Measurements from ENCODE around the gene MACROD2.

MACROD2 gene

DNA sequence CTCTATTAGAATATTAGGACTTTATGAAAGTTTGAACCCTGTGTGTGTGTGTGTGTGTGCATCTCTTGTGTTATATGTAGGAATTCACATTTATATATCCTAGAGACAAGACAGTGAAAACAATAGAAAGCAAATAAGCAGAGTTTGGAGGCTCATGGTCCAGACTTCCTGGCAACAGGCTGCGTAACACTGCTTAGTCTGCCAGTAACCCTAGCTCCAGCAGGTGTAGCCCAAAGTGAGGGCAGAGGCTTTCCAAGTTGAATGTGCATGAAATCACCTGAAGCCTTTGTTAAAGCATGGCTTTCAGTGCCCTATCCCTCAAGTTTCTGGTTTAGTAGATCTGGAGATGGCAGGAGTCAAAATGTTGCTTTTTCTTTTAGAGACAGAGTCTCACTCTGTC is 2008.0 kb downstream of the MACROD2 start:
- ChIA-PET POLR2A (interaction anchor here (0.6 kb wide), 1 partner anchor 375 kb away, joined by 3 read pairs; no protein-coding TSS in a partner anchor), CTCF (no interaction called here)

More for the DNA sequence above, 2008.0 kb downstream of the MACROD2 start:
- Histone ChIP-seq H3K4me3 (ENCODE audit: low read depth, low read length) (no peak overlapping the region), H3K9me3 (ENCODE audit: control insufficient read depth, insufficient read depth, low read depth, low read length) (no peaks in the 10 kb centered on the region), H3K4me1 (ENCODE audit: control insufficient read depth, insufficient read depth, low read length) (no peaks in the 10 kb centered on the region), H3K27ac (ENCODE audit: extremely low read depth, low read depth, low read length) (no peak overlapping the region), H3K36me3 (ENCODE audit: control insufficient read depth in 2 of 2, insufficient read depth in 1 of 2, low read length in 2 of 2) (no peaks in the 10 kb centered on the region)
- no peak for TF ChIP-seq ZBTB6 (tag by site-specific recombination; IDR thresholded peaks at IDR 0.05)
- TF ChIP-seq GLIS1 (tag by site-specific recombination; IDR thresholded peaks at IDR 0.05): no peak
- no peak for TF ChIP-seq ZIC2 (tag by site-specific recombination; IDR thresholded peaks at IDR 0.05)
- TF ChIP-seq ZNF433 (tag by site-specific recombination; IDR thresholded peaks at IDR 0.05; ENCODE audit: low read depth): no peak
- TF ChIP-seq KLF9 (tag by site-specific recombination; IDR thresholded peaks at IDR 0.05; ENCODE audit: low read depth): no peak
- TF ChIP-seq ZNF157 (tag by site-specific recombination; IDR thresholded peaks at IDR 0.05): no peak
- no peak for TF ChIP-seq GLI4 (tag by site-specific recombination; IDR thresholded peaks at IDR 0.05)
- no peak for TF ChIP-seq ZNF174 (tag by site-specific recombination; IDR thresholded peaks at IDR 0.05)
- no peak for TF ChIP-seq ZNF121 (tag by site-specific recombination; IDR thresholded peaks at IDR 0.05)
- TF ChIP-seq ZNF48 (tag by site-specific recombination; IDR thresholded peaks at IDR 0.05): no peak
- TF ChIP-seq, protein P1, sequence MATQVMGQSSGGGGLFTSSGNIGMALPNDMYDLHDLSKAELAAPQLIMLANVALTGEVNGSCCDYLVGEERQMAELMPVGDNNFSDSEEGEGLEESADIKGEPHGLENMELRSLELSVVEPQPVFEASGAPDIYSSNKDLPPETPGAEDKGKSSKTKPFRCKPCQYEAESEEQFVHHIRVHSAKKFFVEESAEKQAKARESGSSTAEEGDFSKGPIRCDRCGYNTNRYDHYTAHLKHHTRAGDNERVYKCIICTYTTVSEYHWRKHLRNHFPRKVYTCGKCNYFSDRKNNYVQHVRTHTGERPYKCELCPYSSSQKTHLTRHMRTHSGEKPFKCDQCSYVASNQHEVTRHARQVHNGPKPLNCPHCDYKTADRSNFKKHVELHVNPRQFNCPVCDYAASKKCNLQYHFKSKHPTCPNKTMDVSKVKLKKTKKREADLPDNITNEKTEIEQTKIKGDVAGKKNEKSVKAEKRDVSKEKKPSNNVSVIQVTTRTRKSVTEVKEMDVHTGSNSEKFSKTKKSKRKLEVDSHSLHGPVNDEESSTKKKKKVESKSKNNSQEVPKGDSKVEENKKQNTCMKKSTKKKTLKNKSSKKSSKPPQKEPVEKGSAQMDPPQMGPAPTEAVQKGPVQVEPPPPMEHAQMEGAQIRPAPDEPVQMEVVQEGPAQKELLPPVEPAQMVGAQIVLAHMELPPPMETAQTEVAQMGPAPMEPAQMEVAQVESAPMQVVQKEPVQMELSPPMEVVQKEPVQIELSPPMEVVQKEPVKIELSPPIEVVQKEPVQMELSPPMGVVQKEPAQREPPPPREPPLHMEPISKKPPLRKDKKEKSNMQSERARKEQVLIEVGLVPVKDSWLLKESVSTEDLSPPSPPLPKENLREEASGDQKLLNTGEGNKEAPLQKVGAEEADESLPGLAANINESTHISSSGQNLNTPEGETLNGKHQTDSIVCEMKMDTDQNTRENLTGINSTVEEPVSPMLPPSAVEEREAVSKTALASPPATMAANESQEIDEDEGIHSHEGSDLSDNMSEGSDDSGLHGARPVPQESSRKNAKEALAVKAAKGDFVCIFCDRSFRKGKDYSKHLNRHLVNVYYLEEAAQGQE (tag by site-specific recombination; IDR thresholded peaks at IDR 0.05): no peak
- no peak for TF ChIP-seq ZNF184 (tag by site-specific recombination; IDR thresholded peaks at IDR 0.05)
- TF ChIP-seq REPIN1 (tag by site-specific recombination; IDR thresholded peaks at IDR 0.05; ENCODE audit: low read depth): no peak
- no peak for TF ChIP-seq ZSCAN23 (tag by site-specific recombination; IDR thresholded peaks at IDR 0.05)
- no peak for TF ChIP-seq SP7 (tag by site-specific recombination; IDR thresholded peaks at IDR 0.05)
- TF ChIP-seq PRDM2 (tag by site-specific recombination; IDR thresholded peaks at IDR 0.05; ENCODE audit: borderline replicate concordance): no peak
- no peak for TF ChIP-seq BCL11A (tag by site-specific recombination; IDR thresholded peaks at IDR 0.05; ENCODE audit: low read depth)
- no peak for TF ChIP-seq KLF7 (tag by site-specific recombination; IDR thresholded peaks at IDR 0.05; ENCODE audit: borderline replicate concordance)
- TF ChIP-seq, protein P2, sequence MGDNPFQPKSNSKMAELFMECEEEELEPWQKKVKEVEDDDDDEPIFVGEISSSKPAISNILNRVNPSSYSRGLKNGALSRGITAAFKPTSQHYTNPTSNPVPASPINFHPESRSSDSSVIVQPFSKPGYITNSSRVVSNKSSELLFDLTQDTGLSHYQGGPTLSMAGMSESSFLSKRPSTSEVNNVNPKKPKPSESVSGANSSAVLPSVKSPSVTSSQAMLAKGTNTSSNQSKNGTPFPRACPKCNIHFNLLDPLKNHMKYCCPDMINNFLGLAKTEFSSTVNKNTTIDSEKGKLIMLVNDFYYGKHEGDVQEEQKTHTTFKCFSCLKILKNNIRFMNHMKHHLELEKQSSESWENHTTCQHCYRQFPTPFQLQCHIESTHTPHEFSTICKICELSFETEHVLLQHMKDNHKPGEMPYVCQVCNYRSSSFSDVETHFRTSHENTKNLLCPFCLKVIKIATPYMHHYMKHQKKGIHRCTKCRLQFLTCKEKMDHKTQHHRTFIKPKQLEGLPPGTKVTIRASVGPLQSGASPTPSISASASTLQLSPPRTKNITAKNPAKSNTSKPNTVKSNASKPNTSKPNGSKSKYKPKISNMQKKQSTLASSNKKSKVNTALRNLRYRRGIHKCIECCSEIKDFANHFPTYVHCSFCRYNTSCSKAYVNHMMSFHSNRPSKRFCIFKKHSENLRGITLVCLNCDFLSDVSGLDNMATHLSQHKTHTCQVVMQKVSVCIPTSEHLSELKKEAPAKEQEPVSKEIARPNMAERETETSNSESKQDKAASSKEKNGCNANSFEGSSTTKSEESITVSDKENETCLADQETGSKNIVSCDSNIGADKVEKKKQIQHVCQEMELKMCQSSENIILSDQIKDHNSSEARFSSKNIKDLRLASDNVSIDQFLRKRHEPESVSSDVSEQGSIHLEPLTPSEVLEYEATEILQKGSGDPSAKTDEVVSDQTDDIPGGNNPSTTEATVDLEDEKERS (tag by site-specific recombination; IDR thresholded peaks at IDR 0.05): no peak
- TF ChIP-seq BCL11B (tag by site-specific recombination; IDR thresholded peaks at IDR 0.05; ENCODE audit: low read depth): no peak
